GM21737 (cell line): ENCODE measurements around the gene TRPM3.

Experiments
- ATAC-seq: cut with Tn5 transposase; IDR thresholded peaks from one replicate; pipeline ENCODE4 v1.9.1; 2021; ENCODE audit warnings: mild to moderate bottlenecking, moderate library complexity; ENCODE audit not compliant: unreplicated experiment

TRPM3 gene

DNA sequence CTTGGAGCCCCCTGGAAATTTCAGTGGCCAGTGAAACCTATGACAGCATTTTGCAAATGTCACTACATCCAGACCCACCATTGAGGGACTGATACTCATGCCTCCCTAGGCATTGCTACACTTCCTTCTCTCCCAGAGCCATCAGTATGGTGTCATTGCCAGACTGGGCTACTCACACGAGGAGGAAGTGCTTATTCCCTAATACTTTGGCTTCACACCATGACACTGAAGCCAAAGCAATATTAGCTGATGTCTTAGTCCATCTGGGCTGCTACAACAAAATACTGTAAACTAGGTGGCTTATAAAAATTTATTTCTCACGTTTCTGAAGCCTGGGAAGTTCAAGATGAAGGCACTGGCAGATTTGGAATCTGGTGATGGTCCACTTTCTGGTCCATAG lies 22.6 kb downstream of the TRPM3 start:
- no peak for ATAC-seq

DNA sequence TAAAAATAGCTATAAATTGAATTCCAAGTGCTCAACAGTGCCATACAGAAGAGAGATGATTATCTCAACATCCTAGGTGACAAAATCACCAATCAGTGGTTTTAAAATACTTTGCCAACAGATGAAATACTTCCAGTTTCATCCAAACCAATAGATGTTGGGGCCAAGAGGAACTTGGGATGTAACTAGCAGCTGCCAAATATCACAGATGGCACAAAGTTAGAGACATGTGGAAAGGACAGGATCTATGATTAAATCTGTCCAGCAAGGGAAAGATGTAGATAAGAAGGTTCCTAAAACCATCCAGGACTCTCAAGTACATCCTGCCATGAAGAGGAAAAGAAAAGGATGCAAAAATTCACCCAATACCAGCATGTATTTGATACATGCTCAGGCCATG lies 23.8 kb downstream of the TRPM3 start:
- ATAC-seq = no peak

DNA sequence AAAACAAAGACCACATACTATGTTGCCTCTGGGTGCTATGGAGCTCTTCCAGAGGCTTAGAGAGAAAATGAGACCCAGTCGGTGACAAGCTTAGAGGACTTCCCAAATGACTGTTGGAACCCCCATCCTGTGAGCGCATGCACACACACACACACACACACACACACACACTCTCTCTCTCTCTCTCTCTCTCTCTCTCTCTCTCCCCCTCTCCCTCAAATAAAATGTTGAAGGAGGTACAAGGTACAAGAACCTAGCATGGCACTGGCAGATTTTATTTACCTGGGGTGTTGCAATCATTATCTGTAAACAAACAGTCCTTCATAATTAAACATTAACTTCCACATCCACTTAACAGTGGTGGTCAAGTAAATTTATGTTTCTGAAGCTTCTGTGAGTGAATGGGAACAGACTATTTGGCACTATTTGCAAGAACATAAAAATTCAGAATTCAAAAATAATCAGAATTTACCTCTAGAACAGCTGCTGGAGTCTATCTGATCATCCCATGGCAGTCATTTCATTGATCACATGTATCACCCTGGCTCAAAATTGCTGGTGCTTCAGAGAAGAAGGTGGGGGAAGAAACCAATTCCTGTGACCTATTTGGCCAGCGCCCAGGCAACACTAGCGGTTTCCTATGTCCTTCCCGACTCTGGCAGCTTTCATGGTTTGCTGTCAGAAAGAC lies 24.9 kb downstream of the TRPM3 start:
- ATAC-seq = no peak

DNA sequence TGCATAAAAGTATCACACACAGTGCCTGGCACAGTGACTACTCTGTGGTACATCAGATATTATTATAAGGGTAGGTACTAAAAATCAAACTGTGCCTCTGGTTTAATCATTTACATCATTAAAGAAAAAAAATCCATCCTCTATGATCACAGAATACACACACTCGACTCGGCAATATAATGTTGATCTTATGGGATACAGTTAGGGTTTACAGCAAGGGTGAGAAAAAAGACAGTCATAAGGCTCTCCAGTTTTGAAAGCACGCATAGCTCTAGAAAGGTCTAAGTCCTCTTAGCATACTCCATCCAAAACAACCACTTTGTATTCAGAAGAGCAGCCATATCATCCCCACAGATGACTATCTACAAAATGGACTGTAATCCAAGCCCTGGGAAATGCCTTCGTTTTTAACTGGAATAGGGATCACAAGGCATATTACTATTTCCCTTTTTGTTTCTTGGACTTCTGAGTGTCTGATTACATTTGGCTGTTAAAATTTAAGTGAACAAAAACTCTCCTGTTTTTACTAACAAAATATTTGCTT lies 26.6 kb downstream of the TRPM3 start:
- ATAC-seq = no peak

DNA sequence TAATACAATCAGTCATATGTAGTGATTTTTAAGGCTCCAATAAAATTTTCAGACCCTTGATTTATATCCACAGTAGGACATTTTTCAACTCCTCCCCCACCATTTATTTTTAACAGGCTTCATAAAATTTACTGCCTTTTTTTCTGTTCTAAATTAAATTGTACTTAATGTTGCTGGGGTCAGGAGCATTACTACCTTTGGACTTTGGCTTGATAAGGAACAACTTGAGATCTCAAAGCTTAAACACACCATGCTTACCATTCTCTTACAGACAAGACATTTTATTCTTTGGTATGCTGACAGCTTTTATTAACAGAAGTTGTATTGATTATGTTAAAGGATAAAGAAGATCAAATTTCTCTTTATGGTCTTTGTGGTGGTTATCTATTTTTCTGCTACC lies 30.5 kb downstream of the TRPM3 start:
- no peak for ATAC-seq

DNA sequence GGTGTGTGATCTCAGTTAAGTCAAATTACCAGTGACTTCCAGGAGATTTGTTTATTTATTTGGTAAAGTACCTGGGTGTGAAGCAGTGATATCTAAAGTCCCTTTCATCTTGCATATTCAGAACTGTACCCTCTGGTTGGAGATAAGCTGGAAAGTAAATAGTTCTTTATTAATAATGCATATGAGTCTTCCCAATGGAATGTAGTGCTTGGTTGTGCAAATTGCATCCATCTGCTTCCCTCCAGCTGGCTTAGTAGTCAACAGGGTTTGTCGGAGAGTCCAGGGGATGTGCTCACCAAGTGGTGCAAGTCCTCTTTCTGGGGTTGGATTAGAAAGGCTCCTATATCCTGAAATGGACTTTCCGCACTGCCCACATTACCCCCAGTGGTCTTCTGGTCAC lies 42.0 kb downstream of the TRPM3 start:
- ATAC-seq = no peak

DNA sequence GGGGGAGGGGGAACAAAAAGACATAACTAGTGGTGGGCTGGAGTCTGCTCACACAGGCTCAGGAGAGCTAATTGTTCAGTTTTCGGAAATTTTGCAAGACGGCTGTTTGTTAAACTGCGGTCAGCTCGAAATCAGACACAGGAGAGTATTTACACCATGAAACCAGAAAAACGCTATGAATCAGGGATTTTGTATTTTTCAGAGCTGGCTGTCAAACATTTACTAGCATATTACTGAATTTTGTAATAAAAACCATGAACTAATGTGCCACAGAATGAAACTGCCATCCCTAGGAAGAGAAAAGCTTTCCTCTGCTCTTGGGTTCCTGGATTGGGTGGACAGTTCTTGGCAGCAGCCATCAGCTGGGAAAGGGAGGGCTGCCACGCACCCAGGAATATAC lies 45.3 kb downstream of the TRPM3 start:
- no peak for ATAC-seq

DNA sequence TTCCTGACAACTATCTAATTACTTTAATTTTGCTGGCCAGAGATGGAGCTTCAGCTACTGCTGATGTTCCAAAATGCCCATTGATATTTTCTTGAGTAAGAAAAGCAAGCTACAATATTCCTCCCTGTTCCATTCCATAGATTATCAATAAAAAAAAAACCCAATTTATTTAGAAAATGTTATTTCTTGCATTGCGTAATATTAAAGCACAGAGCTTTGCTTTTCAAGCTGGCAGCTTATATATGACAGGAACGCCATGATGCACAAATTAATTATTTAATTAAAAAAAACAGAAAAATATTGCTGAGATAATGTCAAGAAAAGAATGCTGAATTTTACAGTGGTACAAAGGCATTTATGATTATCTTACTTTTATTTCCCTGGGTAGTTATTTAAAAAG lies 47.9 kb downstream of the TRPM3 start:
- ATAC-seq = no peak

DNA sequence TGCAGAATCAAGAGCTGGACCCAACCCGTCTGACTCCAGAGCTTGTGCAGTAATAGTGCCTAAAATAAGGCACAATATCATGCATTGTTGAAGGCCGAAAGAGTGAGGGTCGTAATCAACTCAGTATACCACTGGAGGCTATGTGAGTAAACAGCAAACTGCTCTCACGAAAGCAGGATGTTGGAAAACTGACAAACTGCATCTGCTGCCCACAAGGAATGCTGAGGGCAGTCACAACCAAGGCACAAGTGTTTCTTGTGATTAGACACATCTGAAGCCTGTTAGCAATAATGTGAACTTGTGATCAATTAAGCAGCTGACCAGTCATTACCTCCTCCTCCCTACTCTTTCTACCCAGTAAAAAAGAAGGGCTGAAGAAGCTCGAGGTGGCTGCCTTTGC lies 48.8 kb downstream of the TRPM3 start:
- ATAC-seq = no peak

DNA sequence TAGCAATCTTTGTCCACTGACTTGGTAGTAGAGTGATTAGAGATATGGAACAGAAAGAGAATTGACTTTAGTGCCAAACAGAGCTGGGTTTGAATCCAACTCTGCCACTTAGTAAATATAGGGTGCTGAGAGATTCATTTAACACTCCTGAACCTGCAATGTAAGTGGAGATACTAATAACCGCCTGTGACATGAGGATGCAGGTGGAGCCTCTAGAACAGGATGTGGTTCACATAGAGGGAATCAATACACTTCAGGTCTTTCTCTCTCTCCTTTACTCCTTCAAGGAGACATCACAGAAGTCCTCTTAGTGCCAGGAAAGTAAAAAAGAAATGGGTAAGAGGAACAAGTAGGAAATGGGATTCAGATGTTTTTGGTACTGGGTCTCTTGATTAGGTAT lies 49.8 kb downstream of the TRPM3 start:
- ATAC-seq = no peak

DNA sequence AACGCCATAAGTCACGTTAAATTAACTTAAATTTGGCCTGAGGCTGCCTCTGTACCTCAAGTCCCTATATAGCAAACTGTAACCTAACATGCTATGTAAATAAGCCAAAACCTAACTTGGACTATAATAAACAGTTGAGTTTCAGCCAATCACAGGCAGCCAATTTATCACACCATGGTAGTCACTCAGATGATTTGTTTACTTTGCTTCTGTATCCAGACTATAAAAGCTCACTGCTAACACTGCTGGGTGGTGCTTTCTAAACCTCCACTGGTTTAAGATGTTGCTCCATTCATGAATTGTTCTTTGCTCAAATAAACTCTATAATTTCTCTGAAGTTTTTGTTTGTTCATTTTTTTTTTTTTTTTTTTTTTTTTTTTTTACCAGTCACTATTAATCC lies 62.8 kb downstream of the TRPM3 start:
- ATAC-seq = no peak

DNA sequence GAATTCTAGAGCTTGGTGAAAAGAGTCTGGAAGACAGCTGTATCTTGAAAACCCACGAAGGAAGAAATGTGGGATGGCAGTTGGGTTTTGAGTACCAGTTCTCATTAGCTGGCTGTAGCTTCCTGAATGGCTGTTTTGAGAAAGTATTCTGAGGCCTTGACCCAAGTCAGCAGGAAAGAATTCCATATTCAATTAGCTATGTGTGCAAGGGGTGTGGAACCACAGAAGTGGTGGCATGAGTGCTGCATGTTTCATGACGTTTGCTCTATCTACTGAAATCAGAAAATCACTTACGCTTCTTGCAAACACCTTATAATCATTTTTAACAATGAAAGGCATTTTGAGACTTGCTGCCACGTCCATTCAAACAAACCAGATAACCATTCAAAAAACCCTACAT lies 69.1 kb downstream of the TRPM3 start:
- no peak for ATAC-seq

DNA sequence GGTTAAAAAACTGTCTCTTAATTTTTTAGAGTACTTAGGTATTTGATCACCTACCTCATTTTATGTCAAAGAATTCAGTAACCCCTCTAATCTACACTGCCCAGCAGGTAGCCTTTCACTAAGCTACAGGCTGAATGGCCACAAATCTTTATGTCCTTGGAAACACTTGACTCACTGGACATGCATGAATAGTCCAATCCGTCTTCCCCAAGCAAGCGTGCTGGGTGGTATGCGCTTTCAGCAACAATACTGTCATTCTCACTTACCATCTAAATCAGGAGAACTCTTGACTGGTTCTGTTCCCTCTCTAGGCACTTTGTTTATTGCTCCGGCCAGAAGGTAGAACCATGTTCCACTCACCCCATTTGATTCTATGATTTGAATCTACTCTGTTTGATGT lies 73.1 kb downstream of the TRPM3 start:
- ATAC-seq = no peak

DNA sequence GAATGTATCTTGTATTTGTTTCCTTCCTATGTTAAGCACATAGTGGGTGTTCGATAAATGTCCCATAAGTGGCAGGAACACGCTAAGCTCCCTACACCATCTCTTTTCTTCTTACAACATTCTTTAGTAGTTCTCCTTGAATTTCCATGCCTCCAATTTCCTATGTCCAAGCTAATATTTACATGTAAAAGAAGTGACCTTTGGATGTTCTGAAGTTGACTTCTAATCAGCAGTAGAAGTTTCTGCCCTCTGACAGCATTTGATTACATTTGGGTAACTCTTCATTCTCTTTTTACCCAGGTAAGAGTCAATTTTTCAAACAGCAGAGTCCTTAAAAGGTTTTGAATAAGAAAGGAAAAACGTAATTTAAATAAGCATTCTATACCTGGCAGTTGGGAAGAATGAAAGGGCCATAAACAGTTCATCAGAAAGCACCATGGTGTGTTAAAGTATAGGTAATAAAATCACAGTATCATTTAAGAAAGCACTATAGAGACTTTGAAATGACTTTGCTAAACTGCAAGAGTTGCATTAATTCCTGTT lies 78.9 kb downstream of the TRPM3 start:
- ATAC-seq = no peak

DNA sequence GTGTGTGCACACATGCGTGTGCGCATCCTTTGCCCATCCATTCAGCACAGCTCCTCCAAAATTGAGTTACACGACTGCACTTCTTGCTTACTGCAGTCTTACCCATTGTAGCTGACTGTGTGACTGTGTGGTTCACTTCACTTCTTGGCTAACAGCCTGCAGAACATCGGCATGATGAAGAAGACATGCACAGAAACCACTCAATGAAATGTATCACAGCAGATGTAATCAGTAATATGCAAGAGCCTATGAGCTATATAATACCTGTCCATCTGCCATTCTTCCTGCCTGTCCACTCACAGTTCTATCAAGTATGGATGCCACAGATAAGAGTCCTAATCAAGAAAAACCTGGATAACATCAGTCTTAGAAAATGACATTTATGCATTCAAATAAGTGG lies 83.9 kb downstream of the TRPM3 start:
- no peak for ATAC-seq

DNA sequence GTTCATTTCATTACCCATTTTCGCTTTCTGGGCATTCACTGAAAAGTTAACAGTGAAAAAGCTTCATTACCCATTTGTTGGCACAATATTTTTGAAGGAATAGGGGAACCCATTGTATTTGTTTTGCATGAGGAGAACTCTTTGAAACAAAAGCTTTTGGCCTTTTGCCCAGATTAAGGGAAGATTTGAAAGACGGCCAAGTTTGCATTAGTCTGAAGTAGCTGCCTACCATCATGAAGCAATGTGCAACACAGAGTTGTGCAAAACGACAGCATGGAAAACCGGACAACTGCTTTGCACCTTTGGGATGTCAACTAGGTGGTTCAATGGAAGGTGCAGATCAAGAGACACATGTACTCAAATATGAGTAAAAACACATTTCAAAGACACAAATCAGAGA lies 84.9 kb downstream of the TRPM3 start:
- no peak for ATAC-seq

DNA sequence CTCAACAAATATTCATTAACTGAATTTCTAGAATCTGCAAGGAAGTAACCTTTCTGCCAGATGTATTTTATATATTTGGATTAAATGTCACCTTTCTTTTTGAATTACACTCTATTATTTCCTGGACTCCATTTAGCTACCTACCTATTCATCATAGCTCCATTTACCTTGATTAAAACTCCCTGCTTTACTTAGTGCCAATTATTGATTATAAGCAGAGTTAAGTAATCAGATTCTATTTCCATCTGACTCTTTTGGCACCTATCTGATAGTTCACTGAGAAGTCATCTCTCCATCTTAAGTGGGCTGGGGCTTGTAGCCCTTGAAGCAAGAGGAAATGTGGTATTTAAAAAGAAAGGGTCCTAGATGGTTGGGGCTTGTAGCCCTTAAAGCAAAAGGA lies 88.6 kb downstream of the TRPM3 start:
- no peak for ATAC-seq

DNA sequence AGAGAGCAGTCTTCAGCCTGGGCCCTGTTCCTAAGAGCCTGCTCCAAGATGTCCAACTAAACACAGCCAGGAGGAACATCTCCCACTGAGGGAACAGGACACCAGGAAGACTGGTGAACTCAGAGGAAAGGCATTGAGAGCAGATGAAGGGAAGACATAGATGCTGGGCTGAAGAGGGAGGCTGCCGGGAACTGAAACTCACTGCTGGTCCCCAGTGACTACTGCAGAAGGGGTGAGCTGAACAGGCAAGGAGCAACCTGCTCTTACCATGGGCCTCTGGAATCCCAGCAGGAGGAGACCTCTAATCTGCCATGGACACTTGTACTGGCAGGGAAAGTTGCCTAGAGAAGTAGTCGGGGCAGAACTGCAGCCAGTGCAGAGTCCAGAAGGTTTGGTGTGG lies 95.7 kb downstream of the TRPM3 start:
- no peak for ATAC-seq

DNA sequence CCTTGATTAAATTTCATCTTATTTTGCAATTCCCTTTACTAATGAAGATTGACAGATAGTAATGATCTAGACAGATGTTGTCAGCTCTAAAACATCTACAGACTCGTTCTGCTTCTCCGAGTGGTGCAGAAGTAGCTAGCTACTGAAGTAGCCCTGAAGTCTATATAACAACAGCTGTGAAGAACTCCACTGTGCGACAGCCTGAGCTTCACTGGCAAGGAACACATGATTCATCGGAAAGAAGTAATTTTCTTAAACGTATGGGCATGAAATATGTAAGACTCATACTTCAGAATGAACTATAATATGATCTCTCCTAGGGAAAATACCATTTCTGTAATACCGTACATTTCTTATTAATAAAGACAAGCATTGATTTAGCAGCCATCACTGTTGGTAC lies 96.2 kb downstream of the TRPM3 start:
- no peak for ATAC-seq

DNA sequence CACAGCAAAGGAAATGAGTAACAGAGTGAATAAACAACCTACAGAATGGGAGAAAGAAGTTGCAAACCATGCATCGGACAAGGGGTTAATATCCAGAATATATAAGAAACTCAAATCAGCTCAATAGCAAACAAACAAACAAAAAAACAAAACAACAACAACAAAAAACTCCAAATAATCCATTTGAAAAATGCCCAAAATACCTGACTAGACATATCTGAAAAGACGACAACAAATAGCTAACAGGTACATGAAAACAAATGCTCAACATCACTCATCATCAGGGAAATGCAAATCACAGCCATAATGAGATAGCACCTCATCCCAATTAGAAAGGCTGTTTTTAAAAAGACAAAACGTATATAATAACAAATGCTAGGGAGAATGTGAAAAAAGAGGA lies 111.2 kb downstream of the TRPM3 start:
- ATAC-seq = no peak

DNA sequence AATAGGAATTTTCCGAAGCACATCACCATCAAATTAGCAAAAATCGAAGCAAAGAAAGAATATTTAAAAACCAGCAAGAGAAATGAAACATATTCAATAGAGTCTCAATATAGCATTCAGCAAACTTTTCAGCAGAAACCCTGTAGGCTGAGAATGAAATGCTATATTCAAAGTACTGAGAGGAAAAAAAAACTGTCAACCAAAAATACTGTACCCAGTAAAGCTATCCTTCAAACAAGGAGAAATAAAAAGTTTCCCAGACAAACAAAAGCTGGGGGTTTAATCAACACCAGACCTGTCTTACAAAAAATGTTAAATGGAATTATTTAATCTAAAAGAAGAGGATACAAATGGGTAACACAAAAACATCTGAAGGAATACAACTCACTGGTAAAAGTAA lies 116.0 kb downstream of the TRPM3 start:
- ATAC-seq = no peak

DNA sequence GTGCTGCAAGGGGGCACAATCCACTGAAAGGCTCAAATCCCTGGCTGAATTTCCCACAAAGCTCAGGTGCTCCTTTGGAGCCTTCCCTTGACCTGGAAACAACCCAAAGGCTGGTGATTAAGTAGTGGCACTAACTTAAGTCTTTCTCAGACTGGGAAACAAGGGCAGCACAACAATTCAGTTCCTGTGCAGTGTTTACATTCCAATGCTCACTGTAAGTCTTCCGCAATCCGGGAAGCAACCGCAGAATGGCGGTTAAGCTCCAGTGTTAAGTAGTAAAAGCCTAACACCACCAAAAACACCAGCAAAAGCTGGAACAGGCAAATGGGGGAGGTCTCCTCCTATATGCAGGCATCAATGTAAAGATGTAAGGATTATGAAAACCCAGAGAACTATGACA lies 117.2 kb downstream of the TRPM3 start:
- ATAC-seq = no peak

DNA sequence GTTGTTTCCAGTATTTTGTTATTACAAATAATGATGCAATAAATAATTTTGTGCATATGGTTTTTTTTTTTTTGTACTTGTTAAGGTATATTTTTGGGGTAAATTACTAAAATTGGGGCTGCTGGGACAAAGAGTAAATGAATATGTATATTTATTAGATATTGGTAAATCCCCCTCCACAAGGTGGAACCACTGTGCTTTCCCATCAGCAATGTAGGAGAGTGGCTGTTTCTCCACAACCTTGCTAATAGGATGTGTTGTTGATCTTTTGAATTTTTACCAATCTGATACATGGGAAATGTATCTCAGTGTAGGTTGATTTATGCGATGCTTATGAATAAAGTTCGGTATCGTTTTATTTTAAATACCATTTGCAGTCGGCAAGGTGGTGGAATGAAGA lies 118.1 kb downstream of the TRPM3 start:
- ATAC-seq = no peak
